CD4-positive, alpha-beta memory T cell (primary cell): ENCODE data around the gene NEDD9. TPM values are rescaled to one million over a fixed set of nuclear protein-coding genes. Genes with fewer than 3 reads are reported as not detected.

ENCODE experiments used
- CTCF ChIA-PET: fragments of 350-600 bp; sonication (Branson Sonifier 250); formaldehyde crosslinking; loops from one replicate; lab custom pipeline; 2021; ENCODE audit warnings: inconsistent platforms; ENCODE audit not compliant: partially characterized antibody; lab: Charles Lee
- POLR2A ChIA-PET: fragments of 350-600 bp; sonication (Branson Sonifier 250); formaldehyde crosslinking; loops from one replicate; lab custom pipeline; 2021; ENCODE audit not compliant: partially characterized antibody; lab: Charles Lee
- DNase-seq, 5 donors: peaks; one replicate each; pipeline versions ENCODE4 v3.0.0 to v3.0.0-alpha.2; 2020 to 2022; ENCODE audit warnings: mixed read lengths in 1 of 5
- H3K27ac ChIP-seq: one replicate; pipeline ENCODE4 v1.7.0; 2013; ENCODE audit warnings: low read depth, low read length
- H3K27me3 ChIP-seq: 2 replicates; pipeline ENCODE4 v1.7.0; 2013; ENCODE audit warnings: mild to moderate bottlenecking, low read length, moderate library complexity; ENCODE audit not compliant: insufficient read depth
- H3K36me3 ChIP-seq: 2 replicates; pipeline ENCODE4 v1.7.0; 2013; ENCODE audit warnings: mild to moderate bottlenecking, low read length, moderate library complexity; ENCODE audit not compliant: insufficient read depth
- H3K4me1 ChIP-seq: 2 replicates; pipeline ENCODE4 v1.7.0; 2013; ENCODE audit warnings: mild to moderate bottlenecking, low read length, moderate library complexity; ENCODE audit not compliant: insufficient read depth
- H3K4me3 ChIP-seq, 2 donors: one replicate each; pipeline ENCODE4 v1.7.0; 2013; ENCODE audit warnings: low read length in 2 of 2, mild to moderate bottlenecking in 1 of 2
- H3K9me3 ChIP-seq, 2 donors: one replicate each; pipeline ENCODE4 v1.7.0; 2013; ENCODE audit warnings: low read length in 2 of 2, control low read depth in 1 of 2; ENCODE audit not compliant: control insufficient read depth in 1 of 2
- H3K27ac Mint-ChIP-seq, 7 donors: one replicate each; pipeline ENCODE4 v1.8.0; 2020 to 2021; ENCODE audit warnings: mixed read lengths in 7 of 7, mild to moderate bottlenecking in 6 of 7, inconsistent platforms in 3 of 7, moderate library complexity in 3 of 7
- H3K27me3 Mint-ChIP-seq, 2 donors: one replicate each; pipeline ENCODE4 v1.8.0; 2020 to 2021; ENCODE audit warnings: mixed read lengths in 2 of 2
- H3K36me3 Mint-ChIP-seq, 2 donors: one replicate each; pipeline ENCODE4 v1.8.0; 2020 to 2021; ENCODE audit warnings: mixed read lengths in 2 of 2, inconsistent platforms in 1 of 2, mild to moderate bottlenecking in 1 of 2
- H3K4me1 Mint-ChIP-seq, 4 donors: one replicate each; pipeline ENCODE4 v1.8.0; 2020 to 2021; ENCODE audit warnings: mixed read lengths in 4 of 4, mild to moderate bottlenecking in 1 of 4
- H3K4me3 Mint-ChIP-seq, 8 donors: one replicate each; pipeline ENCODE4 v1.8.0; 2020 to 2021; ENCODE audit warnings: mixed read lengths in 8 of 8, mild to moderate bottlenecking in 7 of 8, moderate library complexity in 6 of 8, inconsistent platforms in 3 of 8
- H3K9me3 Mint-ChIP-seq, 8 donors: one replicate each; pipeline ENCODE4 v1.8.0; 2020 to 2021; ENCODE audit warnings: mixed read lengths in 8 of 8, mild to moderate bottlenecking in 5 of 8, inconsistent platforms in 3 of 8, moderate library complexity in 1 of 8
- intact Hi-C: fragments of 100-400 bp; cut with micrococcal nuclease; formaldehyde crosslinking; loops from one replicate; pipeline ENCODE4 v1.15.1; 2023
- polyA plus RNA-seq, 2 donors: library from polyadenylated mRNA; unstranded; fragments of 300-500 nt; fragmentation: Illumina TruSeq; gene quantifications; one replicate each; pipeline ENCODE4 v1.2.3, GENCODE V29; 2021
- total RNA-seq, 2 experiments: library from RNA; stranded (reverse); gene quantifications; one replicate each; pipeline ENCODE4 v1.2.3, GENCODE V29; 2021

The NEDD9 gene
- total and polyA plus RNA-seq, 4 experiments from 2014 or later, result 17.2 to 47.4 (median 40.6) TPM

DNA sequence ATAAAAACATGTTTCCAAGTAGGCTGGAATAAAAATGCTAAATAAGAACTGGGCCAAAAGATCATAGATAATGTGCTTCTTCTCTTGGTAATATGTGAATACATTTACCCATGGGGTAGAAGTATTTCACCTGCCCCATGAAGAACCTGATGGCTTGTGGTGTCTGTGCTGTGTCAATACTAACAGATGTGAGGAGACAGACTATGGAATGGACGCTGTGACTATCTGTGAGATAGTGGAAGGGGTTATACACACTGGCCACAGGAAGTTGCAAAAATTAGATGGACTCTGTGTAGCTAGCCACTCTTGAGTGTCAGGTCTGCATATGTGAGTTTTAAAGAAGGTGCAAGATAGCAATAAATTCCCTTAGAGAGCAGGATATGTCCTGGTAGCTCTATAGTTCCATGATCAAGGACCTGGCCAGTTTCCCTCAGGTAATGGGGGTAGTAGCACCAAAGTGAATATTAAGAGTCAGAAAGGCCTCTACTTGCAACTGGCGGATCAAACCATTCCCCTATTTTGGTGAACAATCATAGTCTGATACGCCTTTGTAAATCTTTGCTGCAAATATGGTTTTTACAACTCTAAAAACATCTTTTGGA is 48.6 kb downstream of the NEDD9 start:
- Mint-ChIP-seq H3K27me3 (no peaks in the 10 kb centered on the region), H3K4me1 (peaks cover 0 to 2% (median 0%) of the 10 kb centered on the region in 4 donors), H3K27ac (peak overlapping the region in 1 of 7 donors; percentile 16), H3K4me3 (no peak overlapping the region), H3K36me3 (peaks cover 66 to 68% of the 10 kb centered on the region in 2 donors), H3K9me3 (peaks cover 2 to 23% (median 12%) of the 10 kb centered on the region in 8 donors)
- no peak for DNase-seq
- ChIA-PET CTCF (interaction anchor here (0.9 to 2.2 kb wide), 5 partner anchors 9 to 311 kb away, joined by 3 to 12 read pairs (median 4); no protein-coding TSS in a partner anchor), POLR2A (no interaction called here)
- no peaks in the 10 kb centered on the region for H3K27me3 ChIP-seq
- no peak overlapping the region for H3K27ac ChIP-seq
- peaks cover 34% of the 10 kb centered on the region for H3K36me3 ChIP-seq
- no peaks in the 10 kb centered on the region for H3K9me3 ChIP-seq
- no peak overlapping the region for H3K4me3 ChIP-seq
- intact Hi-C loops, result no loop called here
- no peaks in the 10 kb centered on the region for H3K4me1 ChIP-seq

DNA sequence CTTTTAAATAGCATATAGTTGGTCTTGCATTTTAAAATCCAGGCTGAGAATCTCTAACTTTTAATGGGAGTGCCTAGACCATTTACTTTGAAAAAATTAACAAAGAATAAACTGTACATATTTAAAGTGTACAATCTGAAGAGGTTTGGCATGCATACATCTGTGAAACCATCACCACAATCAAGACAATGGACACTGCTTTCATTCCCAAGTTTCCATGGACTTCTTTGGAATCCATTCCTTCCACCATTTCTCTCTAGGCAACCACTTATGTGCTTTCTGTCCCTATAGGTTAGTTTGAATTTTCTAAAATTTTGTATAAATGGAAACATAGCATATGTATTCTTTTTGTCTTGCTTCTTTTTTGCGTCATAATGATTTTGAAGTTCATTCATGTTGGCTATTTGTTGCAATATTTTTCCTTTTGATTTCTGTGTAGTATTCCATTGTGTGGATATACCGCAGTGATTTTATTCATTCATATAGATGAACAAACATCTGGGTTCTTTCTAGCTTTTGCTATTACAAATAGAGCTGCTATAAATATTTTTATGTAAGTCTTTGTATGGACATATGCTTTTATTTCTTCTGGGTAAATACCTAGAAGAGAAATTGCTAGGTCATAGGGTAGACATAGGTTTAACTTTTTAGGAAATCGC is 50.9 kb downstream of the NEDD9 start:
- peaks cover 0 to 2% (median 0%) of the 10 kb centered on the region in 4 donors for H3K4me1 Mint-ChIP-seq
- no peak for DNase-seq
- ChIA-PET POLR2A (no interaction called here), CTCF (interaction anchor here (2.5 kb wide), 1 partner anchor 315 kb away, joined by 12 read pairs; no protein-coding TSS in a partner anchor)
- intact Hi-C loops, result no loop called here
- peaks cover 2 to 23% (median 12%) of the 10 kb centered on the region in 8 donors for H3K9me3 Mint-ChIP-seq
- no peaks in the 10 kb centered on the region for H3K27me3 ChIP-seq
- no peaks in the 10 kb centered on the region for H3K27me3 Mint-ChIP-seq
- H3K27ac ChIP-seq, result no peak overlapping the region
- peaks cover 44 to 46% of the 10 kb centered on the region in 2 donors for H3K36me3 Mint-ChIP-seq
- no peaks in the 10 kb centered on the region for H3K4me1 ChIP-seq
- H3K27ac Mint-ChIP-seq, result no peak overlapping the region
- H3K36me3 ChIP-seq, result peaks cover 18% of the 10 kb centered on the region
- no peak overlapping the region for H3K4me3 ChIP-seq
- H3K4me3 Mint-ChIP-seq, result no peak overlapping the region
- no peaks in the 10 kb centered on the region for H3K9me3 ChIP-seq

DNA sequence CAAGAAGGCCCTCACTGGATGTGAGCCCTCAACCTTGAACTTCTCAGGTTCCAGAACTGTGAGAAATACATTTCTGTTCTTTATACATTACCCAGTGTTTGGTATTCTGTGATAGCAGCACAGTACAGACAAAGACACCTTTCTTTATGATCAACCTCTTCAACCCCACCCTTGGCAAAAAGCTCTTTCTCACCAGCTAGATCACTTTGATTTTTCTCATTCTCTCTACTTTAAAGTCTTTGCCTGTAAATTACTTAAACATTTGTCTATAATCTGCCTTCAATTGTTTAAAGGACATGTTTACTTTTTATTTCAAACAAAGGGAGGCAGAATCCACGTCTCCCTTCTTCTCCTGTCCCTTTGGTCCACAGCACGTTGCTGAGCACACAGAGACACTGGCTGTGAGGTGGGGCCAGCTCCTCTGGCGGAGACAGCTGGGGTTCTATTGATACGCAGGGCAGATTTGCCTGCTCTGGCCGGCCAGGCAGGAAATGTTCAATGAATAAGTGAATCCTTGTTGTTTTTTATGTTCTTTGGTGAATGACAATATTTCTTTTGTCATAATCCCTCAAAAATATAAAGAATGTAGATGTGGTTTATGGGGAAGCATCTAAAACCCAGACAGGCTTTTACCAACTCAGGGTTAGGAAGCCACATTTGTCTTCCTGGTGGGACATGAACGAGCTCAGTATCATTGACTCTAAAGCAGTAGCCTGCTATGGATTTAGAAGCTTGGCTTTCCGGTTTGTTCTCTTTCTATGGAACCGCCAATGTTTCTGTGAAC is 52.9 kb downstream of the NEDD9 start:
- peaks cover 28% of the 10 kb centered on the region in 2 donors for H3K36me3 Mint-ChIP-seq

DNA sequence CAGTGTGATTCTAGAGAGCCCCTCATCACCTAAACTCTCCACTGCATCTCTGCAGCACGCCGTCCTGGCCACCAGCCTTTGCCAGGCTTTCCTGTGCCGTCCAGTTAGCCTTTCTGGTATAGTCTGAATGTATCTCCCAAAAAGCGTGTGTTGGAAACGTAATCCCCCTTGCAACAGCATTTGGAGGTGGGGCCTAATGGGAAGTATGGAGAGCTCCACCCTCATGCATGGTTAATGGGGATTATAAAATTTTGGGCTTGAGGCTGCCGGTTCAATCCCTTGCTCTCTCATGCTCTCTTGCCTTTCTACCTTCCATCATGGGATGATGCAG is 53.4 kb downstream of the NEDD9 start:
- CTCF ChIA-PET, result interaction anchor here (2.5 kb wide), 1 partner anchor 317 kb away, joined by 12 read pairs; no protein-coding TSS in a partner anchor
- H3K4me3 ChIP-seq, result no peak overlapping the region
- no peaks in the 10 kb centered on the region for H3K4me1 ChIP-seq
- no peak overlapping the region for H3K4me3 Mint-ChIP-seq
- H3K9me3 ChIP-seq, result no peaks in the 10 kb centered on the region
- peaks cover 0 to 4% (median 0%) of the 10 kb centered on the region in 4 donors for H3K4me1 Mint-ChIP-seq
- peaks cover 22% of the 10 kb centered on the region in 2 donors for H3K36me3 Mint-ChIP-seq
- POLR2A ChIA-PET, result no interaction called here
- peaks cover 2 to 23% (median 12%) of the 10 kb centered on the region in 8 donors for H3K9me3 Mint-ChIP-seq
- peaks cover 4% of the 10 kb centered on the region for H3K36me3 ChIP-seq
- no peak for DNase-seq
- H3K27ac Mint-ChIP-seq, result no peak overlapping the region
- intact Hi-C loops, result no loop called here
- H3K27me3 Mint-ChIP-seq, result no peaks in the 10 kb centered on the region
- H3K27me3 ChIP-seq, result no peaks in the 10 kb centered on the region
- H3K27ac ChIP-seq, result no peak overlapping the region

More for the DNA sequence above, 52.9 kb downstream of the NEDD9 start:
- Mint-ChIP-seq H3K9me3 (peaks cover 2 to 23% (median 12%) of the 10 kb centered on the region in 8 donors), H3K27ac (peak overlapping the region in 1 of 7 donors; percentile 26), H3K4me1 (peaks cover 0 to 2% (median 0%) of the 10 kb centered on the region in 4 donors), H3K4me3 (no peak overlapping the region), H3K27me3 (no peaks in the 10 kb centered on the region)
- Histone ChIP-seq H3K27me3 (no peaks in the 10 kb centered on the region), H3K4me3 (no peak overlapping the region), H3K4me1 (no peaks in the 10 kb centered on the region), H3K36me3 (peaks cover 8% of the 10 kb centered on the region), H3K27ac (no peak overlapping the region), H3K9me3 (no peaks in the 10 kb centered on the region)
- ChIA-PET POLR2A (interaction anchor here (1.4 kb wide), 1 partner anchor 25 kb away, joined by 3 read pairs; no protein-coding TSS in a partner anchor), CTCF (interaction anchor here (0.8 to 2.5 kb wide), 3 partner anchors 7 to 317 kb away, joined by 3 to 12 read pairs (median 4); no protein-coding TSS in a partner anchor)
- intact Hi-C loops, result no loop called here
- no peak for DNase-seq

DNA sequence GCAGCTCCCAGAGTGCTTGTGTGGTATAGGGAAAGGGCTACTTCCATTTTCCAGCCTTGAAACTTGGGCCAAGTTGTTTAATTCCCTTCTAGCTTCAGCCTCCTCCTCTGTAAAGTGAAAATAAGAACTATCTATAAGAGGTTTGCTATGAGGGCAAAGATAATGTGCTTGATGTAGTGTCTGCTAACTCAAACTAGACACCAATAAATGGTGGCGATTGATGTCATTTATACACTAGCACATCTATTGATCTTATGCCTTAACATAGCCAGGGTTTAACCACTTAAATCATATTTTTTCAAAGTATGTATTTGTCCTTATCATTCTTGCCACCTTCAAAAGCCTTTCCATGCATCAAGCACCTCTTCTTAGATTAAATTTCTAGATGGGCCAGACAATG is 55.2 kb downstream of the NEDD9 start:
- intact Hi-C loops, result no loop called here
- CTCF ChIA-PET, result interaction anchor here (9.9 kb wide), 1 partner anchor 320 kb away, joined by 218 read pairs; no protein-coding TSS in a partner anchor
- no peak for DNase-seq
- POLR2A ChIA-PET, result no interaction called here
- Histone ChIP-seq H3K27me3 (no peaks in the 10 kb centered on the region), H3K4me3 (no peak overlapping the region), H3K27ac (no peak overlapping the region), H3K4me1 (peaks cover 7% of the 10 kb centered on the region), H3K36me3 (no peaks in the 10 kb centered on the region), H3K9me3 (no peaks in the 10 kb centered on the region)
- no peak overlapping the region for H3K27ac Mint-ChIP-seq
- peaks cover 7 to 8% of the 10 kb centered on the region in 2 donors for H3K36me3 Mint-ChIP-seq
- H3K9me3 Mint-ChIP-seq, result peaks cover 0 to 20% (median 8%) of the 10 kb centered on the region in 8 donors
- no peaks in the 10 kb centered on the region for H3K27me3 Mint-ChIP-seq
- H3K4me3 Mint-ChIP-seq, result no peak overlapping the region
- peaks cover 6 to 13% (median 9%) of the 10 kb centered on the region in 4 donors for H3K4me1 Mint-ChIP-seq

DNA sequence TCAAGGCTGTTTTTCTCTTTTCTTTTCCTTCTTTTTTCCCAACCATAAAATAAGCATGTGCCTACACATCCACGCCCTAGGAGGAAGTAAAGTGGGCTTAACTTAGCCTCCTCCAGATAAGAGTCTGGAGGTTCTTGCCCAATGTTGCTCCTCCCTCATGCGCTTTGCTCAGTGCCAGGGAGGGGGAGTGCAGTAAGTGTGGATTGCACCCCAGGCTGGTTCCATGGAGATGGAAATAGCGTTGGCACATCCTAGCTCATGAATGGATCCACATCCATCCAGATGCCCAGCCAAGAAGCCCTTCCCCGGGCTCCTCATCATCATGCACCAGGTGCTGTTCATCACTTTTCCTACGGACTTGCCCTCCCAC is 58.2 kb downstream of the NEDD9 start:
- Histone ChIP-seq H3K27ac (no peak overlapping the region), H3K4me1 (peaks cover 12% of the 10 kb centered on the region), H3K36me3 (no peaks in the 10 kb centered on the region), H3K9me3 (no peaks in the 10 kb centered on the region), H3K4me3 (no peak overlapping the region), H3K27me3 (no peaks in the 10 kb centered on the region)
- POLR2A ChIA-PET, result no interaction called here
- intact Hi-C loops, result no loop called here
- no peak for DNase-seq
- CTCF ChIA-PET, result interaction anchor here (0.9 to 9.9 kb wide), 8 partner anchors 10 to 401 kb away, joined by 3 to 218 read pairs (median 8); partner anchors contain the start of gene NEDD9
- no peaks in the 10 kb centered on the region for H3K27me3 Mint-ChIP-seq
- H3K4me1 Mint-ChIP-seq, result peaks cover 9 to 20% (median 11%) of the 10 kb centered on the region in 4 donors
- H3K27ac Mint-ChIP-seq, result peak overlapping the region in 3 of 7 donors; percentile 13 to 59 (median 49)
- H3K4me3 Mint-ChIP-seq, result no peak overlapping the region
- H3K36me3 Mint-ChIP-seq, result no peaks in the 10 kb centered on the region
- H3K9me3 Mint-ChIP-seq, result peaks cover 0 to under 1% (median 0%) of the 10 kb centered on the region in 8 donors
